Activated naive CD4-positive, alpha-beta T cell treated with anti-CD3 and anti-CD28 coated beads, Interleukin-2, amount 50 U/mL, for 16 hours (primary cell): ENCODE measurements around the gene MYRIP.
"Not testable (repeated sequence)": the region's sequence is repeated elsewhere in the genome, so short reads cannot be mapped to it uniquely, and the experiment has no call there.

Experiments used
- DNase-seq: peaks from one replicate; pipeline ENCODE4 v3.0.0-alpha.2; 2020

MYRIP gene

GRCh38 chr3:40043444-40043755 lies 234.0 kb downstream of the MYRIP start:
- DNase-seq: no peak

- no peak for DNase-seq
Measured at GRCh38 chr3:40044487-40044886, 235.1 kb downstream of the MYRIP start.

- DNase-seq: no peak
Measured at GRCh38 chr3:40045051-40045450, 235.6 kb downstream of the MYRIP start.

GRCh38 chr3:40046149-40046548 lies 236.7 kb downstream of the MYRIP start:
- no peak for DNase-seq

- DNase-seq: no peak
Measured at GRCh38 chr3:40047406-40047805, 238.0 kb downstream of the MYRIP start.

GRCh38 chr3:40053663-40054062 lies 244.3 kb downstream of the MYRIP start:
- DNase-seq: no peak

- no peak for DNase-seq
Measured at GRCh38 chr3:40054568-40055222, 245.3 kb downstream of the MYRIP start.

- DNase-seq: no peak
Measured at GRCh38 chr3:40055361-40055760, 246.0 kb downstream of the MYRIP start.

- DNase-seq: no peak
Measured at GRCh38 chr3:40055956-40056355, 246.5 kb downstream of the MYRIP start.

GRCh38 chr3:40057077-40057476 lies 247.7 kb downstream of the MYRIP start:
- no peak for DNase-seq

GRCh38 chr3:40057786-40058185 lies 248.4 kb downstream of the MYRIP start:
- no peak for DNase-seq

GRCh38 chr3:40068636-40069035 lies 259.2 kb downstream of the MYRIP start:
- no peak for DNase-seq

GRCh38 chr3:40070816-40071215 lies 261.4 kb downstream of the MYRIP start:
- no peak for DNase-seq

- DNase-seq: no peak
Measured at GRCh38 chr3:40071683-40072238, 262.4 kb downstream of the MYRIP start.

- DNase-seq: no peak
Measured at GRCh38 chr3:40073310-40074007, 264.1 kb downstream of the MYRIP start.

GRCh38 chr3:40077139-40077538 lies 267.7 kb downstream of the MYRIP start:
- not testable (repeated sequence) for DNase-seq

- DNase-seq: not testable (repeated sequence)
Measured at GRCh38 chr3:40077828-40078492, 268.6 kb downstream of the MYRIP start.

- no peak for DNase-seq
Measured at GRCh38 chr3:40078590-40078989, 269.2 kb downstream of the MYRIP start.

- no peak for DNase-seq
Measured at GRCh38 chr3:40079203-40079846, 269.9 kb downstream of the MYRIP start.

GRCh38 chr3:40079847-40080240 lies 270.4 kb downstream of the MYRIP start:
- DNase-seq: no peak

GRCh38 chr3:40083066-40083465 lies 273.7 kb downstream of the MYRIP start:
- DNase-seq: no peak

GRCh38 chr3:40084424-40084823 lies 275.0 kb downstream of the MYRIP start:
- not testable (repeated sequence) for DNase-seq
